Epithelial cell of prostate (primary cell): ENCODE measurements around the gene SNRPA.
A peak's percentile ranks its signal among the peaks of the same experiment; 100 is the strongest.

Experiments
- DNase-seq: peaks from one replicate; pipeline ENCODE4 v3.0.0-alpha.2; 2011; ENCODE audit warnings: low read depth, low spot score
- H3K27ac ChIP-seq: fragments of 450-650 bp; 2 replicates; pipeline ENCODE4 v1.5.1; 2017; ENCODE audit warnings: mild to moderate bottlenecking

The SNRPA gene

GRCh38 chr19:40750874-40751537, at the start of gene SNRPA:
Gene SNRPA, plus strand, starts transcription at chr19:40751203. Its CDS starts 206 bp downstream, at chr19:40751409.
- peak; percentile 89 for DNase-seq
- H3K27ac ChIP-seq: peak within 1 kb of the TSS; percentile 89

- no peak overlapping the region for H3K27ac ChIP-seq
- no peak for DNase-seq
Measured at GRCh38 chr19:40701758-40702157, 49.2 kb upstream of the SNRPA start.

GRCh38 chr19:40702337-40703012, 48.5 kb upstream of the SNRPA start:
- no peak for DNase-seq
- H3K27ac ChIP-seq: no peak overlapping the region

- no peak overlapping the region for H3K27ac ChIP-seq
- DNase-seq: no peak
Measured at GRCh38 chr19:40703029-40703755, 47.8 kb upstream of the SNRPA start.

- DNase-seq: no peak
- H3K27ac ChIP-seq: no peak overlapping the region
Measured at GRCh38 chr19:40704491-40705361, 46.3 kb upstream of the SNRPA start.

GRCh38 chr19:40705362-40705651, 45.7 kb upstream of the SNRPA start:
- H3K27ac ChIP-seq: no peak overlapping the region
- no peak for DNase-seq

- no peak for DNase-seq
- H3K27ac ChIP-seq: no peak overlapping the region
Measured at GRCh38 chr19:40705950-40706619, 44.9 kb upstream of the SNRPA start.

- no peak overlapping the region for H3K27ac ChIP-seq
- no peak for DNase-seq
Measured at GRCh38 chr19:40707615-40708014, 43.4 kb upstream of the SNRPA start.

GRCh38 chr19:40709817-40710216, 41.2 kb upstream of the SNRPA start:
- H3K27ac ChIP-seq: no peak overlapping the region
- no peak for DNase-seq

- no peak for DNase-seq
- H3K27ac ChIP-seq: peak overlapping the region; percentile 99
Measured at GRCh38 chr19:40713939-40714338, 37.1 kb upstream of the SNRPA start.

GRCh38 chr19:40714441-40715299, 36.3 kb upstream of the SNRPA start:
- peak overlapping the region; percentile 99 for H3K27ac ChIP-seq
- DNase-seq: peak; percentile 59

- peak overlapping the region; percentile 99 for H3K27ac ChIP-seq
- DNase-seq: peak; percentile 96
Measured at GRCh38 chr19:40716031-40716481, 34.9 kb upstream of the SNRPA start.

GRCh38 chr19:40716482-40717324, 34.3 kb upstream of the SNRPA start, which contains the start of the genes COQ8B and ITPKC:
Gene COQ8B, minus strand, starts transcription at chr19:40716886. Its CDS starts 2,254 bp downstream, at chr19:40714632.
Gene ITPKC, plus strand, starts transcription at chr19:40717112. Its CDS starts 24 bp downstream, at chr19:40717136.
- H3K27ac ChIP-seq: peak within 1 kb of the TSS; percentile 99
- peak; percentile 95 for DNase-seq

- DNase-seq: no peak
- peak overlapping the region; percentile 99 for H3K27ac ChIP-seq
Measured at GRCh38 chr19:40717325-40717879, 33.6 kb upstream of the SNRPA start.

- H3K27ac ChIP-seq: peak overlapping the region; percentile 99
- DNase-seq: no peak
Measured at GRCh38 chr19:40717880-40718773, 32.9 kb upstream of the SNRPA start.

GRCh38 chr19:40718774-40719391, 32.1 kb upstream of the SNRPA start:
- H3K27ac ChIP-seq: peak overlapping the region; percentile 99
- DNase-seq: peak; percentile 69
